ENCODE data around the gene FNDC3A. TPM values are rescaled to one million over a fixed set of nuclear protein-coding genes. Genes with fewer than 3 reads are reported as not detected.

FNDC3A gene
- total RNA-seq, 1 donor from 2014 or later, result 39.4 TPM

DNA sequence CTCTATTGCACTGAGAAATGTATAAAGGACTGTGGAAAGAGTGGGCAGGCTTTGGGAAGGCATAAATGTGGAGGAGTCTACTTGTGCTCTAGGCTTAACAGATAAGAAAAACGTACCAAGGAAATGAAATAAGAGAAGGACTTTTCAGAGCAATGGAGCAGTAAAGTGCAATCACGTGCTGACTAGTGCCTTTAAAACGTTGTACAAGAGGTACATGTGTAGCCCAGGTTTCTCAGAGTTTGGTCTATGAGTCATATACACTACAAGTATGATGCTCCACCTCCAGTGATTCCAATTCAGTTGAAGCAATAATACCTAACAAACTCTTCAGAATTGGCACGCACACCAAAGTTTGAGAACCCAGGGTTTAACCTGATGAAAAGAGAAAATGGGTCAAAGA is 13.4 kb upstream of the FNDC3A start:
- H3K27me3 Mint-ChIP-seq (ENCODE audit: unreplicated experiment), result no peaks in the 10 kb centered on the region
- DNase-seq (ENCODE audit: low spot score), result no peak
- H3K9me3 Mint-ChIP-seq (ENCODE audit: unreplicated experiment), result no peaks in the 10 kb centered on the region
- no peak overlapping the region for H3K4me3 Mint-ChIP-seq (ENCODE audit: unreplicated experiment)
- no peak overlapping the region for H3K27ac Mint-ChIP-seq (ENCODE audit: unreplicated experiment)
- TF ChIP-seq, protein P1, sequence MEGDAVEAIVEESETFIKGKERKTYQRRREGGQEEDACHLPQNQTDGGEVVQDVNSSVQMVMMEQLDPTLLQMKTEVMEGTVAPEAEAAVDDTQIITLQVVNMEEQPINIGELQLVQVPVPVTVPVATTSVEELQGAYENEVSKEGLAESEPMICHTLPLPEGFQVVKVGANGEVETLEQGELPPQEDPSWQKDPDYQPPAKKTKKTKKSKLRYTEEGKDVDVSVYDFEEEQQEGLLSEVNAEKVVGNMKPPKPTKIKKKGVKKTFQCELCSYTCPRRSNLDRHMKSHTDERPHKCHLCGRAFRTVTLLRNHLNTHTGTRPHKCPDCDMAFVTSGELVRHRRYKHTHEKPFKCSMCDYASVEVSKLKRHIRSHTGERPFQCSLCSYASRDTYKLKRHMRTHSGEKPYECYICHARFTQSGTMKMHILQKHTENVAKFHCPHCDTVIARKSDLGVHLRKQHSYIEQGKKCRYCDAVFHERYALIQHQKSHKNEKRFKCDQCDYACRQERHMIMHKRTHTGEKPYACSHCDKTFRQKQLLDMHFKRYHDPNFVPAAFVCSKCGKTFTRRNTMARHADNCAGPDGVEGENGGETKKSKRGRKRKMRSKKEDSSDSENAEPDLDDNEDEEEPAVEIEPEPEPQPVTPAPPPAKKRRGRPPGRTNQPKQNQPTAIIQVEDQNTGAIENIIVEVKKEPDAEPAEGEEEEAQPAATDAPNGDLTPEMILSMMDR (IDR thresholded peaks at IDR 0.05; ENCODE audit: unreplicated experiment), result no peak
- no peaks in the 10 kb centered on the region for H3K4me1 Mint-ChIP-seq (ENCODE audit: unreplicated experiment)
- no peaks in the 10 kb centered on the region for H3K36me3 Mint-ChIP-seq (ENCODE audit: low read depth, unreplicated experiment)

DNA sequence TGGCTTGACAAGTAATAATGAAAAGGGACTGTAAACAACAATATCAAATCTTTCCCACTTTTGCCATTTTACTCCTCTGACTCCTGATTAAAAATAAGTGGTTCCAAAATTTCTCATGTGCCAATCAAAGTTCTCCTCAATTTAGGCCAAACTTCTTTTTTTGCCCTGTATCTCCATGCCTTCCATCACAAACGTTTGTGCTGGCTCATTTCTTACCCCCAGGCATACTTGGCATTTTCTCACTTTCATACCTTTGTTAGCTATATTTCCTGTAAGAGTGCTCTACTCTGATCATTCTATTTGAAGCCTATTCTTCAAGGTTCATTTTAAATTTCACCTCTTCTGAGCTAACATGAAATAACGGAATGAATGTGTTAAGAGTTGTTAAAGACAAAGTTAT is 10.0 kb upstream of the FNDC3A start:
- TF ChIP-seq, protein P1 (IDR thresholded peaks at IDR 0.05; ENCODE audit: unreplicated experiment), result no peak
- no peak overlapping the region for H3K4me3 Mint-ChIP-seq (ENCODE audit: unreplicated experiment)
- no peak overlapping the region for H3K27ac Mint-ChIP-seq (ENCODE audit: unreplicated experiment)
- DNase-seq (ENCODE audit: low spot score), result no peak
- peaks cover 4% of the 10 kb centered on the region for H3K4me1 Mint-ChIP-seq (ENCODE audit: unreplicated experiment)
- H3K27me3 Mint-ChIP-seq (ENCODE audit: unreplicated experiment), result no peaks in the 10 kb centered on the region
- H3K36me3 Mint-ChIP-seq (ENCODE audit: low read depth, unreplicated experiment), result no peaks in the 10 kb centered on the region
- no peaks in the 10 kb centered on the region for H3K9me3 Mint-ChIP-seq (ENCODE audit: unreplicated experiment)

DNA sequence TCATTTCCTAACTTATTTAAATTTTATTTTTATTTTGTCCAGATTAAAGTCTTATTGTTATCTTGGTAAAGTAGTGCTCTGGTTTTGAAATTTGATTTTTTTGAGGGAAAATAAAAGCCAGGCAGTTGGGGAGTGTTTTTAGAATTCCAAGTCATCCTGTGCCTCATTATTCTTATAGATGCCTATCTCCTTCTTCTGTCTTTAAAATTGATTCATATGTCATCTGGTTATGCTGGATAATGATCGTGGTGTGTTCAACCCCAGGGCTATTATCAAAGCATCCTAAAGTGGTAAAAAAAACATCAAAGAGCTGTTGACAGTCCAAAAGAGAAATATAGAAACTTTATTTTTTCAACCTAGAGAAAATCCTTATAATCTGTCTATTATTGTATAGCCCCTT is 6.0 kb upstream of the FNDC3A start:
- Mint-ChIP-seq H3K4me1 (ENCODE audit: unreplicated experiment) (peaks cover 7% of the 10 kb centered on the region), H3K27ac (ENCODE audit: unreplicated experiment) (no peak overlapping the region), H3K4me3 (ENCODE audit: unreplicated experiment) (no peak overlapping the region), H3K36me3 (ENCODE audit: low read depth, unreplicated experiment) (peaks cover 5% of the 10 kb centered on the region), H3K9me3 (ENCODE audit: unreplicated experiment) (no peaks in the 10 kb centered on the region), H3K27me3 (ENCODE audit: unreplicated experiment) (peaks cover 5% of the 10 kb centered on the region)
- TF ChIP-seq, protein P1 (IDR thresholded peaks at IDR 0.05; ENCODE audit: unreplicated experiment), result no peak
- no peak for DNase-seq (ENCODE audit: low spot score)

DNA sequence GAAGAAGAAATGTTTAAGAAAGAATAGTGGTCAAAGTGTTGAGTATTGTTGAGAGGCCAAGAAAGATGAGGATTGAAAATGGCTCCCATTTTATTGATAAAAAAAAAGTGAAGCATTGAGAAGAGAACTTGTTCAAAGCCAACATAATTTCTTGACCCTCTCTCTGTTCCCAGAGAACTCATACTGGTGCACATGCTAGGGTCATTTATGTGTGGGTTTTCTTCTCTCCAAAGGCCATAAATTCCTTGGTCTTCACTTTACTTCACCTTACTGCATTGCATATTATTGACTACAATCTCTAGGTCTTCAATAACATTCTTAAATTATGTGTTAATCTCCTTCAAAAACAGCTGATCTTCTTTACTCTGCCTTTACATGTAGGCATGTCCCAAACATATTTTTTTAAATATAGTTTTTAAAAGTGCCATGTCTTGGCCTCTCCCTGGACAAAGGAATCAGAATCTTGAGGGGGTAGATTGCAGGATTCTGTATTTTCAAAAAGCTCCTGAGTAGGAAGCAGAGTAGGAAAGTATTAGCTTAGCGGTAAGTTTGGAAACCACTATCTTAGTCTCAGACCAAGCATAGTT is 1.8 kb upstream of the FNDC3A start:
- TF ChIP-seq, protein P1 (IDR thresholded peaks at IDR 0.05; ENCODE audit: unreplicated experiment), result no peak
- DNase-seq (ENCODE audit: low spot score), result no peak
- H3K4me3 Mint-ChIP-seq (ENCODE audit: unreplicated experiment), result peak overlapping the region; percentile 1
- H3K27me3 Mint-ChIP-seq (ENCODE audit: unreplicated experiment), result peaks cover 18% of the 10 kb centered on the region
- peaks cover 8% of the 10 kb centered on the region for H3K36me3 Mint-ChIP-seq (ENCODE audit: low read depth, unreplicated experiment)
- H3K4me1 Mint-ChIP-seq (ENCODE audit: unreplicated experiment), result peaks cover 18% of the 10 kb centered on the region
- H3K9me3 Mint-ChIP-seq (ENCODE audit: unreplicated experiment), result no peaks in the 10 kb centered on the region
- no peak overlapping the region for H3K27ac Mint-ChIP-seq (ENCODE audit: unreplicated experiment)

DNA sequence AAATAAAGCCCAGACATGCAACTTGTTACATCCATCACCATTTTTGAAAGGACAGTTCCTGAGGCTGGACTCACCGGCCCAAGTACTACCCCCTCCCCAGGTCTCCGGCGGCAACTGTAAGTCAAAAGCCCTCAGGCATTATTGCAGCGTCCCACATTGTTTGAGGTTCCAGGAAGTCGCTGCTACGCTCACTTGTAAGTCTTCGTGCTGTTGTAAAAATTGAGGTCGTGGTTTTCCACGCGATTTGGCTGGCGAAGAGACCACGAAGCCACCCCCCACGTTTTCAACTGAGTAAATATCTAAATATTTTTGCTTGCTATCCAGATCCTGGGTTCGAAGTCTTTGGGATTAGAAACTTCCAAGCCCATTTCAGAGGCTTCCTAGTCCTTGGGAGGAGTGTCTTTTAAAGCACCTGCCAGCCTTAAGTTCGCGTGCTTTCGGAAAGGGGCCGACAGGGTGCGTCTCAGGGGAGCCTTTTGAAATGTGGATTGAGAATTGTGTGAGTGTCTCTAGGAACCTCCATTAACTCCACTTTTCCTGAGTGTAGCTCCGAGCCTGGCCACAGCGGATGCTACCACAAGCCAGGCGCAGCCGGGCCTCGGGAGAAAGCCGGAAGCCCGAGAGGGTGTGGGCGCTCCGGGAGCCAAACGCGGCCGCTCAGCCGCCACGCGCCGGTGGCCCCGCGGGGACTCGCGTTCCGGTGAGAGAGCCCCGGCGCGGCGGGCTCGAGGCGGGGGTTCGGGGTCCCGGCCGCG is 434 bp upstream of the FNDC3A start:
- H3K27me3 Mint-ChIP-seq (ENCODE audit: unreplicated experiment), result peaks cover 18% of the 10 kb centered on the region
- DNase-seq (ENCODE audit: low spot score), result peak; percentile 73
- peak overlapping the region; percentile 98 for H3K27ac Mint-ChIP-seq (ENCODE audit: unreplicated experiment)
- TF ChIP-seq, protein P1 (IDR thresholded peaks at IDR 0.05; ENCODE audit: unreplicated experiment), result no peak
- no peaks in the 10 kb centered on the region for H3K9me3 Mint-ChIP-seq (ENCODE audit: unreplicated experiment)
- H3K36me3 Mint-ChIP-seq (ENCODE audit: low read depth, unreplicated experiment), result peaks cover 8% of the 10 kb centered on the region
- H3K4me1 Mint-ChIP-seq (ENCODE audit: unreplicated experiment), result peaks cover 24% of the 10 kb centered on the region
- peak overlapping the region; percentile 94 for H3K4me3 Mint-ChIP-seq (ENCODE audit: unreplicated experiment)

All from endothelial cell (in vitro differentiated cells).